GM21717 (cell line): ENCODE measurements around the gene CSF3.

Experiments
- ATAC-seq: cut with Tn5 transposase; IDR thresholded peaks from one replicate; pipeline ENCODE4 v1.9.1; 2021; ENCODE audit warnings: mild to moderate bottlenecking, moderate library complexity; ENCODE audit not compliant: unreplicated experiment

The CSF3 gene

GRCh38 chr17:40015005-40015997, at the start of gene CSF3:
TSS of gene CSF3 (plus strand) at chr17:40015440. CDS start at chr17:40015475, 35 bp downstream.
- no peak for ATAC-seq

GRCh38 chr17:39966771-39967170, 48.5 kb upstream of the CSF3 start:
- no peak for ATAC-seq

GRCh38 chr17:39968761-39969160, 46.5 kb upstream of the CSF3 start:
- no peak for ATAC-seq

- no peak for ATAC-seq
These were observed 45.9 kb upstream of the CSF3 start for GRCh38 chr17:39969375-39969774.

GRCh38 chr17:39970157-39970692, 45.0 kb upstream of the CSF3 start:
- ATAC-seq: no peak

GRCh38 chr17:39971076-39971603, 44.1 kb upstream of the CSF3 start:
- no peak for ATAC-seq

GRCh38 chr17:39972271-39972670, 43.0 kb upstream of the CSF3 start:
- no peak for ATAC-seq

GRCh38 chr17:39973496-39973895, 41.7 kb upstream of the CSF3 start:
- no peak for ATAC-seq

GRCh38 chr17:39974433-39974832, 40.8 kb upstream of the CSF3 start:
- ATAC-seq: no peak

- ATAC-seq: no peak
These were observed 39.4 kb upstream of the CSF3 start for GRCh38 chr17:39975801-39976200.

- ATAC-seq: no peak
These were observed 36.1 kb upstream of the CSF3 start for GRCh38 chr17:39979016-39979670.

GRCh38 chr17:39979893-39980350, 35.3 kb upstream of the CSF3 start:
- ATAC-seq: peak; percentile 20

- ATAC-seq: peak; percentile 88
These were observed 34.7 kb upstream of the CSF3 start, which contains the start of gene PSMD3 for GRCh38 chr17:39980351-39981206. TSS of gene PSMD3 (plus strand) at chr17:39980807. CDS start at chr17:39980971, 164 bp downstream.

GRCh38 chr17:39981207-39981741, 34.0 kb upstream of the CSF3 start:
- peak; percentile 3 for ATAC-seq

GRCh38 chr17:39981766-39982375, 33.4 kb upstream of the CSF3 start:
- ATAC-seq: no peak

GRCh38 chr17:39988206-39988810, 26.9 kb upstream of the CSF3 start:
- ATAC-seq: no peak

GRCh38 chr17:39994448-39994847, 20.8 kb upstream of the CSF3 start:
- no peak for ATAC-seq

- ATAC-seq: no peak
These were observed 19.8 kb upstream of the CSF3 start for GRCh38 chr17:39995438-39995837.

GRCh38 chr17:39996162-39996561, 19.1 kb upstream of the CSF3 start:
- no peak for ATAC-seq
